CD4-positive, alpha-beta T cell treated with Interleukin-12 subunit alpha and Interleukin-12 subunit beta, for 1 hour (primary cell): ENCODE measurements around the gene IMPA2.

Source experiments
- DNase-seq: peaks from one replicate; pipeline ENCODE4 v3.0.0-alpha.2; 2020

IMPA2 gene

DNA sequence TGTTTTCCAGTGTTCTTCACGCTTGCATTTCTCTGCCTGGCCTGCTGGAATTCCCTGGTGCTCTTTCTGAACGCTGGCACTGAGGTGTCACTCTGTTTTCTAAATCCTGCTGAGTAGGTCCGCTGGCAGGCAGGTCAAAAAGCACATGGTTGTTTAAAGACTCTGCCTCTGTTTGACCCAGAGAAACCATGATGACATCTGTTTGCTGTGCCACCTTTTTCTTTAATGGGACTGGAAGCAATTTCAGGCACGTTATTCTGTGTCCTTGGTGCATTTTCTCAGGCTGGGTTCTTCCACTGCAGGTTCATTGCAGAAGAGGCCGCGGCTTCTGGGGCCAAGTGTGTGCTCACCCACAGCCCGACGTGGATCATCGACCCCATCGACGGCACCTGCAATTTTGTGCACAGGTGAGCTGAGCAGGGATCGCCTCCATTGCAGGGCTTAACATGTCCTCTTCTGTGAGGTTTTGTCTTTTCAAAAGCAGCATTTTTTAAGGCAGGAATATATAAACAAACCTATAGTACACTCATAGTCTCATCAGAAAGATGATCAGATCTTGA is 28.4 kb downstream of the IMPA2 start:
- DNase-seq = no peak

DNA sequence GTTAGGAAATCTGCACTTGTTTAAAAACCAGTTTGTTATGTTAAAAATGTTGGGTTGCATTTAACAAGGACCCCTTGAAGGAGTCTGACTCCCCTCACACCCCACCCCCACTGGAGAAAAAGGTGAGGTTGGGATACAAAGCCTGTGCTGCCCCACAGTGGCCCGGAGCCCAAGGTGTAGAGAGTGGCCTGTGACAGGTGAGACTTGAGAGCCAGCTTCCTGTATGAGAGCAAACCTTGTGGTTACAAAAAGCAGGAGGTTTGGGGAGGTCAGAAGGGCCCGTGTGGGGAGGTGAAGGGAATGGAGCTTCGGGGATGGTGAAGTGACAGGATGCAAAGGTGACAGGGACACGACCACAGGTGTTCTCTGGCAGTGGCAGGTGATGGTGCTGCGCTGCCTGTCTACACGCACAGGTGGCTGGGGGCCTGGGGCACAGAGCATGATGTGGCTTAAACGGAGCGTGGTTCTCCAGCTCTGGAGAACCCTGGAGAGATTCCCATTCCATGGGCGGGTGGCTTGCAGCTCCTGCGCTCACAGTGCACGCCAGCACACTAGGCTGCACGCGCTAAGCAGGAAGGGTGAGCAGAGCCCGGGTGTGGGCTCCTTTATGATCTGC is 29.0 kb downstream of the IMPA2 start:
- DNase-seq = no peak

DNA sequence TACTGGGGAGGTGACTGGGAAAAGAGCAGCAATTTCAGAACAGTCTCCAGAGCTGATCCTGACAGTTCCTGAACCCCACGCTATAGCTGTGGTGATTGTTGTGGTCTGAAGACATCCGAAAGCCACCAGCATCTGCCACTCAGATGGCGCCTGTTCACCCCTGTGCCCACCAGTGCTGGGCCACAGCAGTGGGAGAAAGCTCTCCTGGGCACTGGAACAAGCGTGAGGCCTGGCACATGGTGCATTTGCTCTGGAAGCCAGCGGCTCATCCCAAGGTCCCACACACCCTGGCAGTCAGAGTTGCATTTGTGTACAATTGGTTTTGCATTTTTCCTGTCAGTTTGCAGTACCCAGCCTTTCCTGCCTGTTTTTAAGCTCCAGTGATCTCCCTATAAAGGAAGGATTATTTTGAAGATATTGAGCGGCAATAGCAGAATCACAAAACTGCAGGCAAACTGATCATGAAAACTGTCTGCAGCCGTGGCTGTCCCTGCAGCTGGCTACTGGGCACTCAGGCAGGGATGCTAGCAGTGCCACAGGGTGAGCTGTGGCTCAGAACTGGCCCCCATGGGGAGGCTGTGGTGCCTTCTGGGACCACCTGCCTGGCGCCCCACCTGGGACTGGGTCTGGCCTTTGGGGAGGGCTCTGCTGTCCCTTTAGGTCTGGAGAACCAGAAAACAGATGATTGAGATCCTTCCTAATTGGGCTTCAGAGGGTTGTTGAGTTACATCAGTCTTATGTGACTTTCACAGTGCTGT is 30.1 kb downstream of the IMPA2 start:
- DNase-seq = no peak

DNA sequence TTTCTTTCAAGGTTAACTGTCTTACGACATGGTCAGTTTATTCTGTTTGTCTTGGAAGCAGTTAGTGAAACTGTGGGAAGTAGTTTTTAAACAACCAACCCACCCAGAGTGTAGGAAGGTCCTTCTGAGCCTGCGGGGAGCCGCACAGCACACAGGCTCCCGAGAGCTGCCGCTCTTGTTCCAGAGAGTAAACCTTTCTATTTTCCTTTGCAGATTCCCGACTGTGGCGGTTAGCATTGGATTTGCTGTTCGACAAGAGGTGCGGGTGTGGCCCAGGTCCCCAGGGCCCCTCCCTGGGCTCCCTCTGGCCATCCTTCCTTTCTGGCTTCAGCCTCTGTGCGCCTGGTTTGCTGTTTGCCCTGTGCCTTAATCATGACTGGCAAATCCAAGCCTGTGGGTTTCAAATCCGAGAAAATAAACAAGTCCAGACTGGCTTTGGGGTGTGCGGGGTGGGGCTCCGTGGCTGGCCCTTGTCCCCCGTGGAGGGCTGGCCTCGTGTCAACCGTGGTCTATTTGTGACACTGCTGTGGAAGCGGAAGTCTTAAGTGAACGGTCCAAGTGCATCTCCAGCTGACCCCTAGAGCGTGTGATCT is 30.7 kb downstream of the IMPA2 start:
- DNase-seq = no peak

DNA sequence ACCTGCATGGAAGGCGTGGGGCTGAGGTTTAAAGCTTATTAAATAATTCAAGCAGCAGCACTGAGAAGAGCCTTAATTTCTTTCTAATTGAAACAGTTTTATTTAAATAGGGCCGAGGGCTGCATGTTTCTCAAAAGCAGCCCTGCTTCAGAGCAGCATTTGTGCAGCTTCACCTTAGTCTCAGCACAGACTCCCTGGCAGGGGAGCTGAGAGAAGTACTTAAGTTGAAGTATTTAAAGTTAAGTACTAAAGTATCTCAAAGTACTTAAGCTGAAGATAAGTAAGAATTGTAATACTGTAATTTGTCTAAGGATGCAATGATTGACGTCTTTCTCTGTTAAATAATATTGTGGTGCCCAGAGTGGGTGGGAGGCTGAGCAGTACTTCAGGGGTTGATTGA is 31.4 kb downstream of the IMPA2 start:
- DNase-seq = no peak

DNA sequence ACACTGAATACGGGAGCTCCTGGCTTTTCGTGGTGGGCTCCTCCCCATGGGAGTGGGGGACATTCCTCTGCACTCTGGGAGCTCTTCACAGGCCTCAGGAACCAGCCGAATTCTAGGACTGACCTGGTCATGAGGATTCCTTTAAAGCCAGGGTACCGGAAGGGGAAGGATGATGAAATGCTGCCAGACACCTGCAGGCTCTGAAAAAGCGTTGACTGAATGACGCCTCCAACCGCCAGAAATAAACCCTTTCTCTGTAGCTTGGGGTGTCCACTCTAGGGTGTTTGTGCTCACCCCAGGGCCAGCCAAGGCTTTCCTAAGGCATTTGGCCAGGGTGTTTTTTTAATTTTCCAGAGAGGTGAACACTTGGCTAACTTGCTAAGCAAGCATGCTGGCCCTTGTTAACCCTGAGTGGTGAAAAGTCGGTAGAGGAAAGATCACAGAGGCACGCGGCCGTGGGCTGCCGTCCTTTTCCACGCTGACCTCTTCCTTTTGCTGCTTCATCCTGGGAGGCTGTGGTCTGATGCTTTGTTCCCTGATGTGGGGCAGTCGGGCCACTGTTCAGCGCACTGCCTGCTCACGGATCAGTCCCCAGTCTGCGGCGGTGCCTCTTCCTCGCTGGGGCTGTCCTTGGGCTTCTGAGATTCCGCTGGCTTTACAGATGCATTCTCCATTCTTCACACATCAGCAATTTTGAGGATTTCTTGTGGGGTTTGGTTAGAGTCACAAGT is 32.0 kb downstream of the IMPA2 start:
- DNase-seq = no peak

GRCh38 chr18:12014086-12014485 is 32.8 kb downstream of the IMPA2 start:
- no peak for DNase-seq

DNA sequence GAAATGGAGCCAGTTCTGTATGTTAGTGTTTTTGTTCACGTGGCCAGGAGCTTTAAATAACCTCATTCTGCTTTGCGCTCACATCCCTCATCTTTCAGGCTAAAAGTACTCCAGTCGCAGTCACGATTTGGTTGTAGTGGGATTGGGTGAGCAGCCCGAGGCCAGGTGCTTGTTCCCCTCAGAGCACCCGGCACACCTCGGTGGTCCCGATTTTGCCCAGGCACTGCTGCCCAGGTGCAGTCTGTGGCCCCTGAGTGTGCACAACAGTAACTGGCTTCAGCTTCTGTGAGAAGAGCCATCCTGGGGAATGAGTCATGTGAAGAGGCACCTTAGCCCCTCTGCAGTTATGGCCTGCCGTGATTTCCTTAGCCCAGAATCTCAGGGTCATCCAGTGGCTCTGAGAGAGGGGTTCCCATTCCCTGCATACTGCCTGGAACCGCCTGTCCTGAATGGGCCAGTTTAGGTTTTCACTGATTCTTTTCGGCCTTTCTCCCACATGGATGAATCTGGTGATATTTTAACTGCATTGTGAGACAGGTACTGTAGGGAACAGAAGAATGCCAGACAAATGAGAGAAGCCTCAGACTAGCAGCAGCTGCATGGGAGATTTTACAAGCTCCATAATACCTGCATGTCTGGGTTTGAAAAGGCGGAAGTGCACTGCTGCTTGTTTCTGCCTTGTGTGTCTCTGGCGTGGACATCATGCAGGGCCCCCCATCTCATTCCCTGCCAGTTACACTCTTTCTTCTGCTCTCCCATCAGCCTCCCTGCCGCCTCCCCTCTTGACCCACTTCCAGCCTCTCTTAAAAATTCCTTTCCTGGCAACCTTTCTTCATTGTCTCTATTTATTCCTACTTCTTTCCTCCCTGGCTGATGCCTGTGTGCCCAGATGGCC is 33.5 kb downstream of the IMPA2 start:
- no peak for DNase-seq

DNA sequence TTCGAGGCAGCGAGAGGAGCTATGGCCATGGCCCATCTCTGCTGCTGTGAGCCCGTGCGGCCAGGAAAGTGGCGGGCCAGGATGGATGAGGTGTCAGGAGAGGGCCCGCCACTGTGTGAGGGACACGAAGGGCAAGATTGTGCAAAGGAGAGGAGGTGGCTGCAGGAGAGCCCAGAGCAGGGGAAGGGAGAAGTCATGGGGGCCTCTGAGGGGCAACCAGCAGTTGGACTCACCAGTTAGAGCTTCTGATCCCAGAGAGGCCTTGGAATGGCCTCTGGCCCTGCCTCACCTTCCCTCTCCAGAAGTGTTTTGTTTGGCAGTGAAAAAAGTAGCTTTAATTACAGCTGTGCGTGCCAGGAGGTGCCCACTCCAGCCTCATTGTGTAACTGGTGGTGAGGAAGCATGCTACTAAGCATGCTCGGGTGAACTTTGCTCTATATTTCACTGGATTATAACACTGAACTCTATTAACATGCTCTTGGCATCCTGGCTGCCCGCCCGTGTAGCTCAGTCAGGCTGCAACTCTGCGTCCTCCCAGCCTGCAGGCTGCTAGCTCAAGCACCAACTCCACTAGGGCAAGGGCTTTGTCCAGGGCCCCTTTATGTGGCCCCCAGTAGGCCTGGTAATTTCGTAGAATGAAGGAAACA is 34.2 kb downstream of the IMPA2 start:
- DNase-seq = no peak

- DNase-seq = no peak
Measured at GRCh38 chr18:12017081-12017480, 35.8 kb downstream of the IMPA2 start.

DNA sequence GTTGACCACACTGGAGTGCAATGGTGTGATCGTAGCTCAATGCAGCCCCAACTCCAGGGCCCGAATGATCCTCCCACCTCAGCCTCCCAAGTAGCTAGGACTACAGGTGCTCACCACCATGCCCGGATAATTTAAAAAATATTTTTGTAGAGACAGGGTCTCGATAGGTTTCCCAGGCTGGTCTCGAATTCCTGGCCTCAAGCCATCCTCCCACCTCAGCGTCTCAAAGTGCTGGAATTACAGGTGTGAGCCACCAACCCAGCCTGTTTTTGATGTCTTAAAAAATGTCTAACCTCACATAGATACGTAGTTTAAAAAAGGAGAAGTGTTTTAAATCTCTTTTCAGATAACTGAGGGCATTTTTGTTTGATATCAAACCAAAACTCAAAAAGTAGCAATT is 37.6 kb downstream of the IMPA2 start:
- DNase-seq = no peak

DNA sequence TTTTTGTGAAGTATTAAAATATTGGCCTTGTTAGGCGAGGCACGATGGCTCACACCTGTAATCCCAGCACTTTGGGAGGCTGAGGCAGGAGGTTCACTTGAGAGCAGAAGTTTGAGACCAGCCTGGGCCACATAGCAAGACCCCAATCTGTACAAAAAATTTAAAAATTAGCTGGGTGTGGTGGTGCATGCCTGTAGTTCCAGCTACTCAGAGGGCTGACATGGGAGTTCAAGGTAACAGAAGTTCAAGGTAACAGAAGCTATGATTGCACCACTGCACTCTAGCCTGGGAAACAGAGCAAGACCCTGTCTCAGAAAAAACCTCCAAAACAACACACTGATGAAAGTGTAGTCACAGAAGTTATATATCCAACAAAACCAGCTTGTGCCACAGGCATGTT is 39.8 kb downstream of the IMPA2 start:
- DNase-seq = no peak

- no peak for DNase-seq
Measured at GRCh38 chr18:12021596-12021995, 40.3 kb downstream of the IMPA2 start.

- DNase-seq = no peak
Measured at GRCh38 chr18:12023375-12023774, 42.1 kb downstream of the IMPA2 start.

DNA sequence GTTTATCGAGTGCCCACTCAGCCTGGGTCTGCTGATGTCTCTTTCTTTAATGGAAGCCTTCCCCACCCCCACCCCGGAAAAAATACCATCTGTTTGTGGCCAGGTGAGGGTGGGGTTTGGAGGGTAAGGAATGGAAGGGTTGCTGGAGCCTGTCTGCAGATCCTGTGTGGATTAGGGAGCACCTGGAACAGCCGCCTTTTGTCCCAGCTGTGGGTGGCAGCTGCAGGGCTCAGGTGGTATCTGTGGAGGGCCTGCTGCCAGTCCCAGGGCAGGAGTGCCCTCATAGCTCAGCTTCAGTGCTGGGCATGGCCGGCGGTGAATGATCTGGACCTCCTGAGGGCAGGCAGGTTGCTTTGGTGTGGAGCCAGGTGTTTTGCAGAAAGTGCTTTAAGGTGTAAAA is 45.3 kb downstream of the IMPA2 start:
- DNase-seq = no peak

- DNase-seq = no peak
Measured at GRCh38 chr18:12027046-12027445, 45.7 kb downstream of the IMPA2 start.

- DNase-seq = no peak
Measured at GRCh38 chr18:12027480-12027879, 46.2 kb downstream of the IMPA2 start.

GRCh38 chr18:12028040-12028628 is 46.8 kb downstream of the IMPA2 start:
- no peak for DNase-seq

GRCh38 chr18:12028674-12029073 is 47.4 kb downstream of the IMPA2 start:
- DNase-seq = no peak

DNA sequence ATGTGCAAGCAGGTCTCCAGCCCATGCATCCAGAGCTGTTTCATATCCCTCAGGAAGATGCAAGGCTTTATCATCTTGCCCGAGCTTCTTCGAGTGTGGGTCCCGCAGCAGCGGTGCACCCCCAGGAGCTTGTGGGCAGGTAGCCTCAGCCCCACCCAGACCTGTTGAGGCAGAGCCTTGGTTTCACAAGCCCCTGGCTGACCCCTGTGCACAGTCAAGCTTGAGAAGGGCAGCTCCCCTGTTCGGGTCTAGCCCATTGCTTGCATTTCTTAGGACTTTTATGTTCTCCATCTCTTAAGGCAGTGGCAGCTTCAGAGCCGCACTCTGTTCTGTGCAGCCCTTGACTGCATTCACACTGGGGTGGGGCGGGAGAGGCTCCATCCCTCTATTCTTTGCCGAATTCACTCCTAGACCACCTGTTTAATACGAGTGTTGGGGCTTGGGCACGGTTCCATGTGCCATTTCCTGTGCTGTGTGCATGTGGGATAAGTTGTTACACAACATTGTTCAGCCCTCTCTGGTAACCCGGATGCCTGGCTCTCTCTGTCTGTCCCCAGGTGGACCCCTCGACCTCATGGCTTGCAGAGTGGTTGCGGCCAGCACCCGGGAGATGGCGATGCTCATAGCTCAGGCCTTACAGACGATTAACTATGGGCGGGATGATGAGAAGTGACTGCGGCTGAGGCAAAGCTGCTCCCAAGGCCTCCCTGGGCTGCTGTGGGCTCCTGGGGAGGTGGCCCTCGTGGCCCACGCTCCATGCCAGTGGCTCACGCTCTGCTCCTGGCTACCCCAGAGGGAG is 48.7 kb downstream of the IMPA2 start:
- DNase-seq = no peak

DNA sequence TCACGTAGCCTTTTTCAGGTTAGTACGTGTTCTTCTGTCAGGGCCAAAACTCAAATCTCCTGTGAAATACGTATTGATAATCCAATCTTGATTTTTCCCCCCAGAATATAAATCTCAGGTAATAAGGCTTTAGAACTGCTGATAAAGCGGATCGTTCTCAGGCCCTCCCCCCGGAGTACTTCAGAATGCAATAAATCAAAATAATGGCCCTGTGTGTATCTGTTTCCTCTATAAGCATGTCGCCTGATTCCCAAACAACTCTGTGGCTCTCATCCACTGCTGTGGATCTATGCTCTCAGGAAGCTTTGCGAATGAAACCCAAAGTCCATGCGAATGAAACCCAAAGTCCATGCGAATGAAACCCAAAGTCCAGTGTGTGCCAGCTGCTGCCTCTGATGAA is 49.4 kb downstream of the IMPA2 start:
- no peak for DNase-seq
